Progenitor cell of endocrine pancreas (in vitro differentiated cells): Measurements from ENCODE around the gene MOGAT2. TPM values are rescaled to one million over a fixed set of nuclear protein-coding genes. Genes with fewer than 3 reads are reported as not detected.

ENCODE experiments used
- DNase-seq: peaks from one replicate; pipeline ENCODE4 v3.0.0; 2021; ENCODE audit warnings: low spot score; ENCODE audit not compliant: unreplicated experiment
- H3K27ac Mint-ChIP-seq: 2 replicates; pipeline ENCODE4 v1.8.0; 2021; ENCODE audit warnings: mild to moderate bottlenecking, moderate library complexity, mixed read lengths
- H3K27me3 Mint-ChIP-seq: 2 replicates; pipeline ENCODE4 v1.8.0; 2021; ENCODE audit warnings: mixed read lengths
- H3K36me3 Mint-ChIP-seq: 2 replicates; pipeline ENCODE4 v1.8.0; 2022; ENCODE audit warnings: mixed read lengths; ENCODE audit not compliant: insufficient read depth
- H3K4me1 Mint-ChIP-seq: 2 replicates; pipeline ENCODE4 v1.8.0; 2021; ENCODE audit warnings: low read depth, mixed read lengths
- H3K4me3 Mint-ChIP-seq: 2 replicates; pipeline ENCODE4 v1.8.0; 2021; ENCODE audit warnings: low read depth, mild to moderate bottlenecking, moderate library complexity, mixed read lengths
- H3K9me3 Mint-ChIP-seq: 2 replicates; pipeline ENCODE4 v1.8.0; 2021; ENCODE audit warnings: low read depth, mixed read lengths
- CTCF ChIP-seq: fragments of 200-600 bp; sonication (generic); IDR thresholded peaks from one replicate; pipeline ENCODE4 v1.5.0; 2021; ENCODE audit warnings: antibody characterized with exemption, mild to moderate bottlenecking; ENCODE audit not compliant: unreplicated experiment
- total RNA-seq: library from RNA; stranded (reverse); gene quantifications from 2 replicates; pipeline ENCODE4 v1.2.1, GENCODE V29; 2021

Gene MOGAT2
- total RNA-seq, 1 donor from 2014 or later = not detected

GRCh38 chr11:75719340-75720239, 2.0 kb downstream of the MOGAT2 start:
- DNase-seq = no peak
- Mint-ChIP-seq H3K36me3 (no peaks in the 10 kb centered on the region), H3K27ac (peak overlapping the region; percentile 55), H3K27me3 (peaks cover 10% of the 10 kb centered on the region), H3K4me3 (no peak overlapping the region), H3K4me1 (peaks cover 6% of the 10 kb centered on the region), H3K9me3 (no peaks in the 10 kb centered on the region)
- TF ChIP-seq CTCF = no peak

GRCh38 chr11:75720639-75721038, 3.0 kb downstream of the MOGAT2 start:
- DNase-seq = no peak
- no peaks in the 10 kb centered on the region for H3K36me3 Mint-ChIP-seq
- no peak for TF ChIP-seq CTCF
- H3K27me3 Mint-ChIP-seq = peaks cover 10% of the 10 kb centered on the region
- no peak overlapping the region for H3K27ac Mint-ChIP-seq
- H3K4me3 Mint-ChIP-seq = no peak overlapping the region
- no peaks in the 10 kb centered on the region for H3K9me3 Mint-ChIP-seq
- peaks cover 6% of the 10 kb centered on the region for H3K4me1 Mint-ChIP-seq

- no peaks in the 10 kb centered on the region for H3K9me3 Mint-ChIP-seq
- peaks cover 6% of the 10 kb centered on the region for H3K4me1 Mint-ChIP-seq
- no peak for DNase-seq
- no peak for TF ChIP-seq CTCF
- H3K27me3 Mint-ChIP-seq = peaks cover 5% of the 10 kb centered on the region
- no peaks in the 10 kb centered on the region for H3K36me3 Mint-ChIP-seq
- H3K27ac Mint-ChIP-seq = no peak overlapping the region
- H3K4me3 Mint-ChIP-seq = no peak overlapping the region
These were observed 4.4 kb downstream of the MOGAT2 start for GRCh38 chr11:75721852-75722668.

- Mint-ChIP-seq H3K4me3 (no peak overlapping the region), H3K9me3 (no peaks in the 10 kb centered on the region), H3K27ac (no peak overlapping the region), H3K36me3 (no peaks in the 10 kb centered on the region), H3K4me1 (peaks cover 6% of the 10 kb centered on the region), H3K27me3 (peaks cover 3% of the 10 kb centered on the region)
- TF ChIP-seq CTCF = no peak
- no peak for DNase-seq
These were observed 5.0 kb downstream of the MOGAT2 start for GRCh38 chr11:75722669-75723042.

- H3K4me1 Mint-ChIP-seq = no peaks in the 10 kb centered on the region
- H3K36me3 Mint-ChIP-seq = no peaks in the 10 kb centered on the region
- no peak for TF ChIP-seq CTCF
- H3K9me3 Mint-ChIP-seq = no peaks in the 10 kb centered on the region
- H3K4me3 Mint-ChIP-seq = no peak overlapping the region
- no peak for DNase-seq
- H3K27me3 Mint-ChIP-seq = peaks cover 2% of the 10 kb centered on the region
- no peak overlapping the region for H3K27ac Mint-ChIP-seq
These were observed 8.1 kb downstream of the MOGAT2 start for GRCh38 chr11:75725547-75726320.
